Activated naive CD8-positive, alpha-beta T cell treated with anti-CD3 and anti-CD28 coated beads, Interleukin-2, amount 50 U/mL, for 24 hours (primary cell): ENCODE measurements around the gene SASH1.
A peak's percentile ranks its signal among the peaks of the same experiment; 100 is the strongest.

Experiments used
- ATAC-seq: fragments of 150-1000 bp; cut with Tn5 transposase; one replicate; pipeline ENCODE4 v1.10.0; 2021
- DNase-seq: peaks from one replicate; pipeline ENCODE4 v3.0.0; 2021
- H3K27ac Mint-ChIP-seq: one replicate; pipeline ENCODE4 v1.8.0; 2021; ENCODE audit warnings: mild to moderate bottlenecking, mixed read lengths
- H3K27me3 Mint-ChIP-seq: one replicate; pipeline ENCODE4 v1.8.0; 2021; ENCODE audit warnings: mixed read lengths
- H3K36me3 Mint-ChIP-seq: one replicate; pipeline ENCODE4 v1.8.0; 2021; ENCODE audit warnings: low read depth, mixed read lengths
- H3K4me1 Mint-ChIP-seq: one replicate; pipeline ENCODE4 v1.8.0; 2021; ENCODE audit warnings: mixed read lengths
- H3K4me3 Mint-ChIP-seq: one replicate; pipeline ENCODE4 v1.8.0; 2021; ENCODE audit warnings: mild to moderate bottlenecking, moderate library complexity, mixed read lengths
- H3K9me3 Mint-ChIP-seq: one replicate; pipeline ENCODE4 v1.8.0; 2021; ENCODE audit warnings: mixed read lengths

SASH1 gene

GRCh38 chr6:148534871-148535270 is 192.2 kb downstream of the SASH1 start:
- no peak overlapping the region for H3K4me3 Mint-ChIP-seq
- H3K9me3 Mint-ChIP-seq = no peaks in the 10 kb centered on the region
- DNase-seq (no peak), ATAC-seq (no peak)
- H3K4me1 Mint-ChIP-seq = no peaks in the 10 kb centered on the region
- H3K27ac Mint-ChIP-seq = no peak overlapping the region
- H3K36me3 Mint-ChIP-seq = no peaks in the 10 kb centered on the region
- peaks cover 7% of the 10 kb centered on the region for H3K27me3 Mint-ChIP-seq

- Mint-ChIP-seq H3K4me1 (no peaks in the 10 kb centered on the region), H3K4me3 (no peak overlapping the region), H3K27me3 (peaks cover 9% of the 10 kb centered on the region), H3K9me3 (no peaks in the 10 kb centered on the region), H3K27ac (no peak overlapping the region), H3K36me3 (no peaks in the 10 kb centered on the region)
- no peak for ATAC-seq
- no peak for DNase-seq
Measured at GRCh38 chr6:148535381-148535780, 192.7 kb downstream of the SASH1 start.

- ATAC-seq (no peak), DNase-seq (no peak)
- Mint-ChIP-seq H3K4me3 (no peak overlapping the region), H3K9me3 (no peaks in the 10 kb centered on the region), H3K27me3 (peaks cover 13% of the 10 kb centered on the region), H3K4me1 (no peaks in the 10 kb centered on the region), H3K27ac (no peak overlapping the region), H3K36me3 (no peaks in the 10 kb centered on the region)
Measured at GRCh38 chr6:148535976-148536375, 193.3 kb downstream of the SASH1 start.

GRCh38 chr6:148538261-148539190 is 195.9 kb downstream of the SASH1 start:
- Mint-ChIP-seq H3K36me3 (no peaks in the 10 kb centered on the region), H3K9me3 (no peaks in the 10 kb centered on the region), H3K27me3 (peaks cover 13% of the 10 kb centered on the region), H3K27ac (no peak overlapping the region), H3K4me1 (no peaks in the 10 kb centered on the region), H3K4me3 (no peak overlapping the region)
- DNase-seq = no peak
- ATAC-seq = no peak

- no peak for ATAC-seq
- no peaks in the 10 kb centered on the region for H3K9me3 Mint-ChIP-seq
- H3K36me3 Mint-ChIP-seq = no peaks in the 10 kb centered on the region
Measured at GRCh38 chr6:148543540-148543939, 200.9 kb downstream of the SASH1 start.

GRCh38 chr6:148544421-148544820 is 201.8 kb downstream of the SASH1 start:
- Mint-ChIP-seq H3K9me3 (no peaks in the 10 kb centered on the region), H3K27me3 (peaks cover 6% of the 10 kb centered on the region), H3K4me3 (no peak overlapping the region), H3K4me1 (no peaks in the 10 kb centered on the region), H3K27ac (no peak overlapping the region), H3K36me3 (no peaks in the 10 kb centered on the region)
- no peak for ATAC-seq
- DNase-seq = no peak

More at GRCh38 chr6:148543540-148543939, 200.9 kb downstream of the SASH1 start:
- Mint-ChIP-seq H3K4me3 (no peak overlapping the region), H3K4me1 (no peaks in the 10 kb centered on the region), H3K27me3 (peaks cover 10% of the 10 kb centered on the region), H3K27ac (no peak overlapping the region)
- DNase-seq = no peak

DNA sequence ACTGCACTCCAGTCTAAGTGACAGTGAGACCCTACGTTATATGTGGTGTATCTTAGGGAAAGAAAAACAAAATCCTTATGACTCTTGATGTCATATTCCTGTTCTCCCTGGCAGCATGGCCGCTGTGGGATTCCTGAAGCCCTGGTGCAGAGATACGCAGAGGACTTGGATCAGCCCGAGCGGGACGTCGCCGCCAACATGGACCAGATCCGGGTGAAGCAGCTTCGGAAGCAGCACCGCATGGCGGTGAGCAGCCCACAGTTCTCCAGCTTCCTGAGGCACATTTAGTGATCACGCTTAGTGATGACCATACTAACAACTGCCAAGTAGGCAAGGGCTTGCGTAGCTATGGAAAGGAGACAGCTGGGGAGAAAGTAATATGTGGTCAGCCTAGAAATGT is 203.3 kb downstream of the SASH1 start:
- ATAC-seq (no peak), DNase-seq (no peak)
- Mint-ChIP-seq H3K4me1 (peaks cover 4% of the 10 kb centered on the region), H3K9me3 (no peaks in the 10 kb centered on the region), H3K4me3 (no peak overlapping the region), H3K36me3 (no peaks in the 10 kb centered on the region), H3K27ac (no peak overlapping the region), H3K27me3 (peaks cover 4% of the 10 kb centered on the region)

DNA sequence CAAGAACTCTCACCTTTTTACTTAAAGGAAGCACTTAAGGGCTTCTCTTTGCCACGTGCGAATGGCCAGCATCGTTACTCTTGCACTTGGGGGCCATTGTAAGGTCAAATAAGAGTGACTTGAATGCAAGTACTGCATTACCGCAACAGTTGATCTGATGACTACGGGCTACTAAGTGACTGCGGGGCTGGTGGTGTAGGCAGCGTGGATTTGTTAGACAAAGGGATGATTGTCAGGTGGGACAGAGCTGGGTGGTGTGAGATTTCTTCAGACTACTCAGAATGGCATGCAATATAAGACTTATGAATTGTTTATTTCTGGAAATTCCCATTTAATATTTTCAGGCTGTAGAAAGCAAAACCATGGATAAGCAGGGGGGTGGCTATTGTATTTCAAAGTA is 204.5 kb downstream of the SASH1 start:
- Mint-ChIP-seq H3K27ac (no peak overlapping the region), H3K9me3 (no peaks in the 10 kb centered on the region), H3K4me3 (no peak overlapping the region), H3K27me3 (peaks cover 4% of the 10 kb centered on the region), H3K36me3 (no peaks in the 10 kb centered on the region), H3K4me1 (peaks cover 4% of the 10 kb centered on the region)
- DNase-seq = no peak
- ATAC-seq = no peak

- H3K27ac Mint-ChIP-seq = no peak overlapping the region
- no peaks in the 10 kb centered on the region for H3K9me3 Mint-ChIP-seq
- ATAC-seq (no peak), DNase-seq (no peak)
- peaks cover 4% of the 10 kb centered on the region for H3K4me1 Mint-ChIP-seq
- peaks cover 8% of the 10 kb centered on the region for H3K27me3 Mint-ChIP-seq
- H3K36me3 Mint-ChIP-seq = no peaks in the 10 kb centered on the region
- no peak overlapping the region for H3K4me3 Mint-ChIP-seq
Measured at GRCh38 chr6:148548065-148548748, 205.6 kb downstream of the SASH1 start.

- H3K4me1 Mint-ChIP-seq = peaks cover 4% of the 10 kb centered on the region
- peaks cover 4% of the 10 kb centered on the region for H3K9me3 Mint-ChIP-seq
- ATAC-seq (no peak), DNase-seq (no peak)
- no peaks in the 10 kb centered on the region for H3K36me3 Mint-ChIP-seq
- no peak overlapping the region for H3K27ac Mint-ChIP-seq
- H3K4me3 Mint-ChIP-seq = no peak overlapping the region
- peaks cover 13% of the 10 kb centered on the region for H3K27me3 Mint-ChIP-seq
Measured at GRCh38 chr6:148548749-148549140, 206.1 kb downstream of the SASH1 start.

- H3K27ac Mint-ChIP-seq = no peak overlapping the region
- H3K36me3 Mint-ChIP-seq = no peaks in the 10 kb centered on the region
- H3K9me3 Mint-ChIP-seq = peaks cover 4% of the 10 kb centered on the region
- ATAC-seq = no peak
- DNase-seq = no peak
- peaks cover 4% of the 10 kb centered on the region for H3K4me1 Mint-ChIP-seq
- H3K27me3 Mint-ChIP-seq = peaks cover 16% of the 10 kb centered on the region
- no peak overlapping the region for H3K4me3 Mint-ChIP-seq
Measured at GRCh38 chr6:148550569-148550968, 207.9 kb downstream of the SASH1 start.

- H3K27ac Mint-ChIP-seq = no peak overlapping the region
- no peak overlapping the region for H3K4me3 Mint-ChIP-seq
- DNase-seq = no peak
- H3K4me1 Mint-ChIP-seq = peaks cover 4% of the 10 kb centered on the region
- H3K9me3 Mint-ChIP-seq = peaks cover 9% of the 10 kb centered on the region
- H3K36me3 Mint-ChIP-seq = no peaks in the 10 kb centered on the region
- peaks cover 20% of the 10 kb centered on the region for H3K27me3 Mint-ChIP-seq
- no peak for ATAC-seq
Measured at GRCh38 chr6:148551226-148551625, 208.6 kb downstream of the SASH1 start.

GRCh38 chr6:148556410-148556809 is 213.8 kb downstream of the SASH1 start:
- Mint-ChIP-seq H3K36me3 (no peaks in the 10 kb centered on the region), H3K4me3 (no peak overlapping the region), H3K4me1 (peaks cover 11% of the 10 kb centered on the region), H3K27ac (no peak overlapping the region), H3K27me3 (peaks cover 40% of the 10 kb centered on the region), H3K9me3 (peaks cover 9% of the 10 kb centered on the region)
- ATAC-seq (no peak), DNase-seq (no peak)

DNA sequence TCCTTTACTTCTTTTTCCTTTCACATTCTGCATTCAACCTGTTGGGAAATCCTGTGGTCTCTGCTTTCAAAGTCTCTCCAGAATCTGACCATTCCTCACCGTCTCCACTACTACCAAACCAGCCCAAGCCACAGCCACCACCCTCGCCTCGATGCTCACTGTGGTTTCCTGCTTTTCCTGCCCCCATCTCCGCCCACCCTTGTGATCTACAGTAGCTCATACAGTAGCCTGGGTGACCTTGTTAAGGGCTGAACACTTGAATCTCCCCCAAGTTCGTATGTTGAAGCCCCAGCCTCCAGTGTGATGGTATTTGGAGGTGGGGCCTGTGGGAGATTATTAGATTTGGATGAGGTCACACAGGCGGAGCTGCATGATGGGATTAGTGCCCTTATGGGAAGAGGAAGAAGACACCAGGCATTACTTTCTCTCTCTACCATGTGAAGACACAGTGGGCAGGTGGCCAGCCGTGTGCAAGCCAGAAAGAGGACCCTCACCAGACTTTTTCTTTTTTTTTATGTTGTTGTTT is 215.2 kb downstream of the SASH1 start:
- Mint-ChIP-seq H3K9me3 (peaks cover 9% of the 10 kb centered on the region), H3K4me3 (no peak overlapping the region), H3K27me3 (peaks cover 37% of the 10 kb centered on the region), H3K36me3 (no peaks in the 10 kb centered on the region), H3K4me1 (peaks cover 11% of the 10 kb centered on the region), H3K27ac (peak overlapping the region; percentile 2)
- ATAC-seq (peak; percentile 34), DNase-seq (peak; percentile 24)
